ENCODE measurements around the gene RAD51B.

RAD51B gene

DNA sequence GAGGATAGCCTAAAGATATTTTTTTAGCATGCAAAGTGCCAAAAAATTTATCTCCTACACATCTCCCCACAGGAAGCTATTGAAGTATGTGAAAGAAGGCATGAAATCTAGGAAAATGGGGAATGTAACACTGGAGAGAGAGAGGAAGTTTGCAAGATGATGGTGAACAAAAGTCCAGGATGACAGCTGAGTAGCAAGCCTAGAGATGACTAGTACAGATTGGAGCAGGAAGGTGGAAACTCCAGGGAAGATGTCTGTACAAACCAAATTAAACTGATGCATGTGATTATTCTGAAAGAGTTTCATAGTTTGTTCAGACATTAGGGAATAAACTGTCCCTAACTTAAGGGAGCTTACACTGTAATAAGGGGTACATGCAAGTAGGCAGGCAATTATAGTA is 99.3 kb downstream of the RAD51B start:
- TF ChIP-seq, protein P1, sequence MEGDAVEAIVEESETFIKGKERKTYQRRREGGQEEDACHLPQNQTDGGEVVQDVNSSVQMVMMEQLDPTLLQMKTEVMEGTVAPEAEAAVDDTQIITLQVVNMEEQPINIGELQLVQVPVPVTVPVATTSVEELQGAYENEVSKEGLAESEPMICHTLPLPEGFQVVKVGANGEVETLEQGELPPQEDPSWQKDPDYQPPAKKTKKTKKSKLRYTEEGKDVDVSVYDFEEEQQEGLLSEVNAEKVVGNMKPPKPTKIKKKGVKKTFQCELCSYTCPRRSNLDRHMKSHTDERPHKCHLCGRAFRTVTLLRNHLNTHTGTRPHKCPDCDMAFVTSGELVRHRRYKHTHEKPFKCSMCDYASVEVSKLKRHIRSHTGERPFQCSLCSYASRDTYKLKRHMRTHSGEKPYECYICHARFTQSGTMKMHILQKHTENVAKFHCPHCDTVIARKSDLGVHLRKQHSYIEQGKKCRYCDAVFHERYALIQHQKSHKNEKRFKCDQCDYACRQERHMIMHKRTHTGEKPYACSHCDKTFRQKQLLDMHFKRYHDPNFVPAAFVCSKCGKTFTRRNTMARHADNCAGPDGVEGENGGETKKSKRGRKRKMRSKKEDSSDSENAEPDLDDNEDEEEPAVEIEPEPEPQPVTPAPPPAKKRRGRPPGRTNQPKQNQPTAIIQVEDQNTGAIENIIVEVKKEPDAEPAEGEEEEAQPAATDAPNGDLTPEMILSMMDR (IDR thresholded peaks at IDR 0.05; ENCODE audit: low read depth, low read length) = no peak
- H3K36me3 ChIP-seq = no peaks in the 10 kb centered on the region
- no peaks in the 10 kb centered on the region for H3K27me3 ChIP-seq
- H3K4me3 ChIP-seq (ENCODE audit: low read depth, low read length) = no peak overlapping the region
- no peaks in the 10 kb centered on the region for H3K4me1 ChIP-seq
- no peak for DNase-seq
- H3K9me3 ChIP-seq = no peaks in the 10 kb centered on the region

DNA sequence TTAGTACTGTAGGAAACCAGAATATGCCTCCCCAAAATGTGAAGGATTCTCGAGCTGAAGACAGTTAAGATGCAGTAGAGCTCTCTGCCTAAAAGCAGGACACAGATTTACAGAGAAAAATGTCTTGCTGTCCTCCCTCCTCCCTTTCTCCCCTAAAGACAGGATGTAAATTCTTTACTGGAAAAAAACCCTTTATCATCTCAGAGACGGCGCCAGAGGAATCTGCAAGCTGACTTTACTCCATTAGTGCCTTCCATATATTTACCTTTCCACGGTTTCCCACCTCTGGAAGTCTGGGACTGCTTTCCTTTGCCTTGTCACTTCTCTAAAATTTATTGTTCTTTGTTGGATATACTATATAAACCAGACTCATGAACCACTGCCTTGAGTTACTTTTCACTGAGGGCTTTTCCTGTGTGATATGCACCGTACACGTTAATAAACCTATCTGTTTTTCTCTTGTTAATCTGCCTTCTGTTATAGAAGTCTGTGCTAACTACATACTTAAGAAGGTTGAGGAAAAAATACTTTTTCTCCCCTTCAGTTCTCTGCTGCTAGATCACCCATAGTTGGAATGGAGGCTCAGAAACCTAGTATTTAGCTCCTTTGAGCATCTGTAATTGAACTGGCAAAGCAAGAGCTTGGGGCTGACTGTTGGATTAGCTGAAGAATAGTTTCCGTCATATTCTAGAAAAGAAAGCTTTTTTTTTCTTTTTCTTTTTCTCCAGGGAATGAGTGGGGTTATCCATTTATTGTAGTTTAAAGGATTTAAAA is 99.9 kb downstream of the RAD51B start:
- no peak for DNase-seq
- Histone ChIP-seq H3K9me3 (no peaks in the 10 kb centered on the region), H3K36me3 (no peaks in the 10 kb centered on the region), H3K27me3 (no peaks in the 10 kb centered on the region), H3K4me1 (no peaks in the 10 kb centered on the region), H3K4me3 (ENCODE audit: low read depth, low read length) (no peak overlapping the region)
- TF ChIP-seq, protein P1 (IDR thresholded peaks at IDR 0.05; ENCODE audit: low read depth, low read length) = no peak

DNA sequence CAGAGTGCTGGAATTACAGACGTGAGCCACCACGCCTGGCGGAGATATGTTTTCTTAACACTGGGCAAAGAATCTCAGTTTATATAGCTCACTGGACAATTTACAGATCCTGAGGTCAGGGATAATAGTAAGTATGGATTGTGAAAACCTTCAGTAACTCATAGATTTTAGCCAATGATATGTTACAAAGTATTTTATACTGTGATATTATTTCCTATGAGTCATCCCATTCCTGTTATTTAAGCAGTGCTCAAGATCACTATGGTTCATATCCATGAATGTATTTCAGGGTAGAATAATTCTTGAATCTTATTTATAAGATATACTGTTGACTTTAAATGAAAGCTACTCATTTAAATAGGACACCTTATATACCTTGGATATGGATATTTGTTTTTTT is 107.2 kb downstream of the RAD51B start:
- Histone ChIP-seq H3K9me3 (no peaks in the 10 kb centered on the region), H3K4me3 (ENCODE audit: low read depth, low read length) (no peak overlapping the region), H3K4me1 (no peaks in the 10 kb centered on the region), H3K27me3 (no peaks in the 10 kb centered on the region), H3K36me3 (no peaks in the 10 kb centered on the region)
- TF ChIP-seq, protein P1 (IDR thresholded peaks at IDR 0.05; ENCODE audit: low read depth, low read length) = no peak
- DNase-seq = no peak

DNA sequence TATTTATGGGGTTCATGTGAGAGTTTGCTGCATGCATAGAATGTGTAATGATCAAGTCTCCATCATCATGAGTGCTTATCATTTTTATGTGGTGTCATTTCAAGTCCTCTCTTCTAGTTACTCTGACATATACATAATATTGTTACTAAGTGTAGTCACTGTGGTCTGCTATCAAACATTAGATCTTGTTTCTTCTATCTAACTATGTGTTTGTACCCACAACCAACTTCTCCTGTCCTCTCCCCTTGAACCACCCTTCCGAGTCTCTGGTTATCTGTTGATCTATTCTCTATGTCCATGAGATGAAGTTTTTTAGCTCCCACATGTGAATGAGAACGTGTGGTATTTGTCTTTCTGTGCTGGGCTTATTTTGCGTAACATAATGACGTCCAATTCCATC is 107.7 kb downstream of the RAD51B start:
- Histone ChIP-seq H3K36me3 (no peaks in the 10 kb centered on the region), H3K4me1 (no peaks in the 10 kb centered on the region), H3K27me3 (no peaks in the 10 kb centered on the region), H3K4me3 (ENCODE audit: low read depth, low read length) (no peak overlapping the region), H3K9me3 (no peaks in the 10 kb centered on the region)
- TF ChIP-seq, protein P1 (IDR thresholded peaks at IDR 0.05; ENCODE audit: low read depth, low read length) = no peak
- no peak for DNase-seq

DNA sequence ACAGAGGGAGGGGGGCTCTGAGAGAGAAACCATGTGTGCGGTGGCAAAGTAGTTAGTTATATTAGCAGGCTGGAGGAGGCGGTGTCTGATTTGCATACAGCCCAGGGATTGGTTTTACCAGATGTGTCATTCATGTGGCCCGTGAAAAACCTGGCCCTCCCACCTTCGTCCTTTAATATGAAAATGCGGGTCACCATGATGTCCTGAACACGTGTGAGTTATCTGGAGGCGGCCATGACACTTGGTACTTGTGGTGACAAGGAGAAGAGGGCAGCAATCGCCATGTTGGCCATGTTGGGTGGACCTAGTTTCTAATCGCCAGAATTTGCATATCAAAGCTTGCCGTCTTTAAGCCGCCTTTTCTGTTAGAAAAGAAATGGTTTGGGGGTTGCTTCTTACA is 108.8 kb downstream of the RAD51B start:
- H3K9me3 ChIP-seq = no peaks in the 10 kb centered on the region
- TF ChIP-seq, protein P1 (IDR thresholded peaks at IDR 0.05; ENCODE audit: low read depth, low read length) = no peak
- no peaks in the 10 kb centered on the region for H3K27me3 ChIP-seq
- H3K4me3 ChIP-seq (ENCODE audit: low read depth, low read length) = no peak overlapping the region
- DNase-seq = peak; percentile 55
- no peaks in the 10 kb centered on the region for H3K36me3 ChIP-seq
- no peaks in the 10 kb centered on the region for H3K4me1 ChIP-seq

DNA sequence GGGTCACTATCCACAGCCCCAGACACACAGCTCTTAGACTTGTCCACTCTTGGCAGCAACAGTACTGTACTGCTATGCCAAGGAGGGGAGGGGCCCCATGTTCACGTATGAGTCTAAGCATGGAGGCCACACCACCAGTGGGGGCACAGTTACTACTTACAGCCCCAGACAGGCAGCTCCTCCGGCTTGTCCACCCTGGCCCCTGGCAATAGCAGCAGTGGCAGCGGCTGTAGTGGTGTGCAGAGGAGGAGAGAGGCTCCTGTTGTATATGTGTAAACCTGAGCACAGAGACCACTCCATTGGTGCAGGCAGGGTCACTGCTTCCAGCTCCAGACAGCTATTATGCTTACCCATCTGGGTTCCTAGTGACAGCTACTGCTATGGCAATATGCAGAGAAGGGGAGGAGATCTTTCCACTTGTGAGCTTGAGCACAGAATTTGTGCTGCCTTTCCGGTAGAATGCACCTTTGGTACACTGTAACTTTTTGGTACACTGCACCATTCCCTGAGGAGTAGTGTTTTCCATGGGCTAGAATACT is 113.2 kb downstream of the RAD51B start:
- Histone ChIP-seq H3K27me3 (no peaks in the 10 kb centered on the region), H3K4me1 (no peaks in the 10 kb centered on the region), H3K4me3 (ENCODE audit: low read depth, low read length) (no peak overlapping the region), H3K9me3 (no peaks in the 10 kb centered on the region), H3K36me3 (no peaks in the 10 kb centered on the region)
- no peak for DNase-seq
- TF ChIP-seq, protein P1 (IDR thresholded peaks at IDR 0.05; ENCODE audit: low read depth, low read length) = no peak

Measured in BE2C (cell line).